UCSD-AML1 (cell line): ENCODE measurements around the gene CYTL1.
A peak's percentile ranks its signal among the peaks of the same experiment; 100 is the strongest.
"Not testable (repeated sequence)": the region's sequence is repeated elsewhere in the genome, so short reads cannot be mapped to it uniquely, and the experiment has no call there.

Experiments used
- DNase-seq: peaks from one replicate; lab custom pipeline; 2025; ENCODE audit not compliant: unreplicated experiment; lab: John Stamatoyannopoulos, UW

CYTL1 gene

GRCh38 chr4:5003372-5003857, 15.8 kb downstream of the CYTL1 start:
- no peak for DNase-seq

GRCh38 chr4:5001641-5002040, 17.6 kb downstream of the CYTL1 start:
- not testable (repeated sequence) for DNase-seq

DNA sequence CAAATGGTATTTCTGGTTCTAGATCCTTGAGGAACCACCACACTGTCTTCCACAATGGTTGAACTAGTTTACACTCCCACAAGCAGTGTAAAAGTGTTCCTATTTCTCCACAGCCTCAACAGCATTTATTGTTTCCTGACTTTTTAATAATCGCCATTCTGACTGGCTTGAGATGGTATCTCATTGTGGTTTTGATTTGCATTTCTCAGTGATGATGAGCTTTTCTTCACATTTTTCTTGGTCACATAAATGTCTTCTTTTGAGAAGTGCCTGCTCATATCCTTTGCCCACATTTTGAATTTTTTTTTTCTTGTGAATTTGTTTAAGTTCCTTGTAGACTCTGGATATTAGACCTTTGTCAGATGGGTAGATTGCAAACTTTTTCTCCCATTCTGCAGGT, 22.3 kb downstream of the CYTL1 start:
- DNase-seq: not testable (repeated sequence)

DNA sequence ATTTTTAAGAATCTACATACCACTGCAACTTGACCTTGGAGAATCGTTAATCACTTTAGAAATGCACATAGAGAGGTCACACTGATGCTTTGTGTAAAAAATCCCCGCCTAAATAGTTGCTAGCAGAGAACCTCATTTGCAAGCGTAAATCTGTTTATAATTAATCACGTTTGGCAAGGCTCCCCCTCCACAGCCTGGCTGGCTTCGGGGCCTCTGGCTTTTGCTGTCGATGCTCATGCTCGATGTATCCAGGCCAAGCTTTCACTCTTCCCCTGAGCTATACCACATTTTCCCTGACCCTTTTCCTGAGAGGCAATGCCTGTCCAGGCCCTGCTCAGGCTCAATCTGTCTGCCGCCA, 23.4 kb downstream of the CYTL1 start:
- no peak for DNase-seq

DNA sequence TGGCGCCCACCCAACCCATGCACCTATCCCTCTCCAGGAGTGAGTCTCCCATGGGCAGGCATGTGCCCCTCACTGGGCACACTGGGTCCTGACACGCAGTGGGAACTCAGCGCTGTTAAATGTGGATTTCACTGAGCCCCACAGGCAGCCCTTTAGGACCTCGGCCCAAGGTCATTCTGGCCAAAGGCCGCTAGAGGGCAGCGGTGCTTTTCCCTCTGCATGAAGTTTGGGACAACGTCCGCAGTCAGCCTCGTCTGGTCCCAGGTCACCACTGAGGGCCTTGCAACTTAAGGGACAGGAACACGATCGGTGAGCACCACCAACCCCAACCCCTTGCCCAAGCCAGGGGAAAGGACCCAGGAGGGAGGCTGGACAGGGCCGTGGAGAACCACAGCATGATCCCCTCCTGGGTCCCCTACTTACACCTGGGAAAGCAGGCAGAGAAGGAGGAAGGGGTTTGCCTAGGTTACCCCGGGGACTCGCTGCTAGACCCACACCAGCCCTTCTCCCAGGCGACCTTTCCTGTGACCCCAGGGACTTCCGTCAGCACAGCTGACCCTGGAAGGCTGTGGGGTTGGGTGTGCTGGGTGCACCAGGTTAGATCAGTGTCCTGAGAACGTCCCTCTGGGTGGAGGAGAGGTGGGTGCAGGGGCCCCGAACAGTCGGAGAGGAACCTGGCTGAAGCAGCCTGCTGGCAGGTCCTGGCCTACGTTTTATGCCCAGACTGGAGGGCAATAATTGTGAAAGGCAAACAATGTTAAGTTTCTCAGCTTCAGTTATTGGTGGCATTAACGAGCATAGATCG, 24.0 kb downstream of the CYTL1 start:
- DNase-seq: peak; percentile 81

DNA sequence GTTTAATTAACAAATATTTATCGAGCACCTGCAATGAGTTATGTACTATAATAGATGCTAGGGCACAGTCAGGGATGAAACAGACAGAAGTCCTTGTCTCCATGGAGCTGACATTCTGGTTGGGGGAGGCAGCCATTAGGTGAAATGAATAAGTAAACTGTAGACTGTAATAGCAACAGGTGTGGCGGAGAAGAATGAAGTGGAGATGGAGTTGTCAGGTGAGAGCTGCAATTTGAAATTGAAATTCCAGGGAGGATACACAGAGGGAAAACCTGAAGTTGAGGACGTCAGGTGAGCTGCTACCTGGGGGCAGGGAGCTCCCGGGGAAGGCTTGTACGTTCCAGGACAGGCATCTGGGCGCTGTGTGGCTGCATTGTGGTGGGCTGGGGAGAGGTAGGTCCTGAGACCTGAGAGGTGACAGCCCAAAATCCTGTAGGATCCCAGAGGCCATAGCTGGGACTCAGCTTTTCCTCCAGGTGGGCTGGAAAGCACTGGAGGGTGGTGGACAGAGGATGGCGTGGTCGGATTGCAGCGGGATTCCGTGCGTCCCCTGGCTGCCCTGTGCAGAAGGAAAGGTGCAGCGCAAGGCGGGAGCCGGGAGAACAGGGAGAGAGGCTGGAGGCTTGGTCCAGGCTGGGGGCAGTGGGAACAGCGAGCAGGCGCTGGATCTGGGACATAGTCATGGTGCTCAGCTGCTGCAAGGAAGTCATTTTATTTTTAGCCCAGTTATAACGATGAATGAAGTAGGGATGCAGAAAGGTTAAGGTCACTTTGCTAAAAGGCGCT, 24.8 kb downstream of the CYTL1 start:
- DNase-seq: no peak

DNA sequence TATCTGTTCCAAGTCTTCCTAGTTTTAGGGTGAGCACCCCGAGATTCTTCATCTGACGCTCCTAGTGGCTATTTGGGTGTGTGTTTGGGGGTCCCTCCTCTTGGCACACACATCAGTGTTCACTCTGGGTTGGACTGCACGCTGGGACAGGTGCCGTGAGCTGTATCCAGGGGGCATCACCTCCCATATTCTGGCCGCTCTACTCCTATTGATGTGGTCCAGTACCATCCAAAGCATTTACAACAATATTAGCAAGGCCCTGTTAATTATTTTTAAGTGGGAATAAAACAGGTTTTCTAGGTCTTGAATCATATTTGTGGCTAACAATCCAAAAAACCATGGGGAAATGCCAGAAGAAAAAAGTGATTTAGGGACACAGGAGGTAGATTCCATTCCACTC, 26.4 kb downstream of the CYTL1 start:
- DNase-seq: no peak

DNA sequence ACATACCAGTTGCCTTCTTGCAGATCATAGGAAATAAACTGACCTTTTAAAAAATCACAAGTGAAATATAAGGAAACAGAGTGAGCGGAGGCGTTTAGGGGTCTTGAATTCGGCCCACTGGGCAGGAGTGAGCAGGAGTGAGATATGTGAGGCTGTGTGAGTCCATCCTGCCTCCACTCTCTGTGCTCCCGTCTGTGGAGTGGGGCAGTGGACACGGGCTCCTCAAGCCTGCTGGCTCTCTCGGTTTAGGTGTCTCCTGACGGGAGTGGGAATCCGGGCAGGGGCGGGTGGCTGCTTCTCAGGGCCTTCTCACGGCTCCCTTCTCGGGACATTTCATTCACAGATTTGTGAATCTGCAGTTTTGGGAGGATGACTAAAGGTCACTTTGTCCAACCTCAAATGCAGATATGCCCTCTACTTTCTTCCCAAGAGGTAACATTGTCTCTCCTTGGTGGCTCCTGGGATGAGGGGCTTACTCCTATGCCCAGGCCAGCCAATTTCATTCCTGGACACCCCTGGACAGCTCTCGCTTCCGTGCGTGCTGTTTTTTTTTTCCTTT, 27.6 kb downstream of the CYTL1 start:
- no peak for DNase-seq

DNA sequence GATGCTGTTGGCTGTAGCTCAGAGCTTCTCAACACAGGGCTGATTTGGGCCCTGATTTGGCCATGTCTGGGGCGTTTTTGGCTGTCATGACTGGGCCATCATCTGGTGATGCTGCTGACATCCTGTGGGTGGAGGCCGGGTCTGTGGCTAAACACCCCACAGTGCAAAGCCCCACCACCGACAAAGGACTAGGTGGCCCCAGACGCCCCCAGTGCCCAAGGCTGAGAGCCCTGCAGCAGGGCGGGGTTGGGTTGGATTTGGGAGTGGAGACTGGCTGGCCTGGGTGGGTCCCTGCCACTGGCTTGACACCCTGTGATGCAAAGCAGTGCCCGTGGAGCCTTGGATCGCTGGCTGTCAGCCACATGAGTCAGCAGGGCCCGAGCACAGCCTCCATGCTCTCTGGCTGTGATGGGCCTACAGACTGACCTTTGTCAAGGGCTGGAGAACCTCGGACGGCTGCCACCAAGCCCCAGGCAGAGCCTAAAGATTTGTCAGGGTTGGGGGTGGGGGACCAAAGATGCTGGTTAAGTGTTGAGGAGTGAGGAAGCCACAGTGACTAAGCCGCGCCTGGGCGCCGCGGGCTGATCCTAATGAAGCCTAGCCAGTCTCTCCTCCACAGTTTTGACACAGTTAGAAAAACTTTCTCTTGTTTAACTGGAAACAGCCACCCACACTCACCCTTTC, 28.3 kb downstream of the CYTL1 start:
- no peak for DNase-seq

GRCh38 chr4:4990329-4990728, 28.9 kb downstream of the CYTL1 start:
- DNase-seq: no peak

DNA sequence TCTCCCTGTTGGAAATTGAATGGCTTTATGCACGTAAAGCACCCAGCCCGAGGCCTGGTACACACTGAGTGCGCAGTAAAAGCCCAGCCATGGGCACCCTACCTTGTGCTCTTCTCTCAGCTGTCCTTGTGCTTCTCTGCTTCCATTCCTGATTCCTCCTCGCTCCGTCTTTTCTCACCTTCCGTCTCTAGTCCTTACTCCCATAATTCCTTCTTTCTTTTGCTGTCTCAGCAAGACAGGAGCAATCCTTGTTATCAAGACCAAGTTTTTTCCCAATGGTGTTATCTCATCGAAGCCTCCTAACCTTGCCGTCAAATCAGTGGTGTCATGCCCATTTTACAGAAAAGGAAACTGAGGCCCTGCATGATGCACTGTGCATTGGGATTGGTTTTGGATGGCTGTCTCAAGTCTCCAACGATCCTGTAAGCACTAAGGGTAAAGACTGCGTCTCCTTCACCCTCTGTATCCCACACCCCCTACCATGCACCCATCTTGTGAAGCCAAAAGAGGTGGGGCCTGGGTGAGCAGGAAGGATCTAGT, 30.1 kb downstream of the CYTL1 start:
- no peak for DNase-seq

GRCh38 chr4:4987656-4988055, 31.6 kb downstream of the CYTL1 start:
- DNase-seq: no peak

GRCh38 chr4:4986841-4987240, 32.4 kb downstream of the CYTL1 start:
- no peak for DNase-seq

DNA sequence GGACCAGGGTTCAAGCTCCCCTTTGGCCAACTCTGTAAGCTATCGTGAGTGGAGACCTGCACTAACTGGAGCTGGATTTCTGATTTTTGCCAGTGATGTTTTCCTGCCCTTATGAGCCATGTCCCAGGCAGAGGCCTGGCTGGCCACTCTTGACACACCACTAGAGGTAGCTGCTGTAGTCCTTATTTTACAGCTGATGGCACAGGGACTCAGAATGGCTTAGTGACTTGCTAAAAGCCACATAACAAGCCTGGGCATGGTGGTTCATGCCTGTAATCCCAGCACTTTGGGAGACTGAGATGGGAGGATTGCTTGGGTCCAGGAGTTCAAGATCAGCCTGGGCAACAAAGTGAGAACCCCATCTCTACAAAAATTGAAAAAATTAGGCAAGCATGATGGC, 33.4 kb downstream of the CYTL1 start:
- no peak for DNase-seq

DNA sequence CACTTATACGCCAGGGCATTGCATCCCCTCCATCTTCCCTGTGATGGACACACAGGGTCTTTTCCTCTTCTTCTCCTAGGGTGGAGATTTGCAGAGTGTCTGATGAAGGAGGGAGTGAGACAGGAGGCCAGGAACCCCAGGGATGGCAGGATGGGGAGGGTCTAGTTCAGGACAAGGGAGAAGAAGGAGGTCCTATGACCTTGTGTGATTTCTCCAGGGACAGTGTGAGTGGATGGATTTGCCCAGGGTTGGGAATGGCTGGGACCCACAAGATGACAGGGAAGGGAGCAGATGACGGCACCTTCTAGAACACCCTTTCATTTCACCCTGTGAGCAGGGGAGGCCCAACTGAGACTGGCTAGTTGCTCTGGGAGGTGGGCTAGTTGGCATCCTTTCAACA, 34.2 kb downstream of the CYTL1 start:
- no peak for DNase-seq

DNA sequence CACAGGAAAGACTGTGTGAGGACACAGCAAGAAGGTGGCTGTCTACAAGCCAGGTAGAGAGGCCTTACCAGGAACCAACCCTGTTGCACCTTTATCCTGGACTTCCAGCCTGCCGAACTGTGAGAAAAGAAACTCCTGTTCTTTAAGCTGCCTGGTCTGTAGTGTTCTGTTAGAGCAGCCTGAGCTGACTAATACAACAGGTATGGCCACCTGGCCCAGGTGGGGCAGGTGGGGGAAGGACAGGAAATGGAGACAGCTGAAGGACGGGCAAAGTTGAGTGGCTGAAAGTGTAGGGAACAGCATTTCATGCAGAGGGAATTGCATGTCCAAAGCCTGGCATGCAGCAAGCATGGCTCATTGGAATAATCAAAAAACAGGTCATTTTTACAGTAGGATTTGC, 35.1 kb downstream of the CYTL1 start:
- no peak for DNase-seq

GRCh38 chr4:4981827-4982226, 37.4 kb downstream of the CYTL1 start:
- no peak for DNase-seq

GRCh38 chr4:4981427-4981826, 37.8 kb downstream of the CYTL1 start:
- DNase-seq: no peak

DNA sequence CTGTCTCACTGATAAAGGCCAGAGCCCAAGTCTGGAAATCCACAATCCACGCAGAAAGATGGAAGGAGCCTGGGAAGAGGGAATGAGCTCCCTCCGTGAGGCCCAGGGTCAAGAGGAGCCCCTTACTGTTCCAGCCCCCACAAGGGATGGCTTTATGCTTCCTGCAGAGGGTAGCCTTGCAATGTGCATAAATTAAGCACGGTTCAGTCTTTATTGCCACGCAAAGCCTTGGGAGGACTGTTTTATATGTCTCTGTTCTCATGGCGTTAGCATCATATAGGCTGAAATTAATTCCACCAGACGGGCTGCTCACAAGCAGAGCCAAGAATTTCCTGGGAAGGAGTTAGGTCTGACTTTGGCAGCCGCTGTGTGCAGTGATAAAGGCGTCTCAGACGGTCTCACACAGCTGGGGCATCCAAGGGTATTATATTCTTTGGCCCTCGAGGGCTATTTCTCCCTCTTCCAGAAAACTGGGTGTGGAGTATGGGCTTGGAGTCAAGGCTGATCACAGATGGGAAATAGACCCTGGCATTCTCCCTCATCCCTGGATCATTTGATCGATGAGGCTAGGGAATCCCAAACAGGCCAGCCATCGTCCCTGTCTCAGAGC, 38.5 kb downstream of the CYTL1 start:
- DNase-seq: no peak

DNA sequence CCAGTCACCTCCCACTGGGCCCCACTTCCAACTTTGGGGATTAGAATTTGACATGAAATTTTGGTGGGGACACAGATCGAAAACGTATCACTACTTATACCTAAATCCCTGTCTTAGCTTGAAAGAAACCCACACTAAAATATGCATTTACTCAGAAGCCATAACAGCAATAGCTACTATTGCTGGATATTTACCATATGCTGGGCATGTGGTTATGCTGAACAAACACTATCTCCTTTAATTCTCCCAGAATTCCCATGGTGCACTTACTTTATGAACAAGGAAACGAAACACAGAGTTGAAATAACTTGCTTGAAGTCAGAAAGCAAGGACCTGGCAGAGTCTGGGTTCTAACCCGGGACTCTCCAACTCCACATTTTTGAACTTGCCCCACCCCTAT, 39.3 kb downstream of the CYTL1 start:
- DNase-seq: no peak

- DNase-seq: no peak
Measured at GRCh38 chr4:4974727-4975126, 44.5 kb downstream of the CYTL1 start.
